ENCODE results near the gene PAK1.

PAK1 gene

DNA sequence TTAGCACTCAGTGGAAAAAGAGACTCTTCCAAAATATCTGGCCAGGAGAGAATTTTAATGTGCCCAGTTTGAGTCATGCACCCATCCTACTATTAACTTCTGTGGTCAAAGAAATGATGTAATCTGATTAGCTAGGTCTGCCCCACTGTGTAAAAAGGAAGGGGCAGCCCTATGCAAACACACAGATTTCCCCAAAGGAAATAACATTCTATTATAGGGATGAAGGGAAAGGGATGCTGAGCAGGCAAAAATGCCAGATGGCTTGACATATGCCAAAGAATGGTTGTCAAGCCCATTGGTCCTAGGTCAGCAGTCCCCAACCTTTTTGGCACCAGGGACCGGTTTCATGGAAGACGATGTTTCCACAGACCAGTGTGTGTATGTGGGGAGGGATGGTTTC, 43.3 kb upstream of the PAK1 start:
- H3K4me3 ChIP-seq (replicated peaks; ENCODE audit: low read depth, low read length), result no peak overlapping the region

DNA sequence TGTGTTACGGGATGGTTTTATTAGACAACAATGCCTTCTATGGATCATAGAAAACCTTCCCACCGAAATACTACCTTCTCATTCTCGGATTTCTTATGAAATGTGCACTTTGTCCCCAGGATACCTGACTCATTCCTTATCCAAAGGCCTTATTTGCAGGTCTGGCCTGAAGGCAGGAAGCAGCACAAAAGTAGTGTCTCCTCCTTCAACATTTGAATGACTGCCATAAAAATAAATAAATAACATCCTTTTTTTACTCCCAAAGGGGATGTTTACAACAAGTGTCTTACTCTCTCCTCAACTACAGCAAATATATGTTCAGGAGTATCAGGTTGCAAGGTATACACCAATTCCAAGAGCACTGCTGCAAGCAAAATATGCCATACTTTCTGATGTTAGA, 41.6 kb upstream of the PAK1 start:
- TF ChIP-seq CTCF (IDR thresholded peaks at IDR 0.05; ENCODE audit: insufficient read depth, low read length, poor library complexity, severe bottlenecking), result no peak
- H3K4me3 ChIP-seq (replicated peaks; ENCODE audit: low read depth, low read length), result no peak overlapping the region
- no peaks in the 10 kb centered on the region for H3K27me3 ChIP-seq (replicated peaks; ENCODE audit: control insufficient read depth, insufficient read depth, low read length)
- DNase-seq (ENCODE audit: extremely low read depth, insufficient read length), result no peak
- H3K36me3 ChIP-seq (ENCODE audit: control insufficient read depth, insufficient read depth, low read length), result no peaks in the 10 kb centered on the region

More for the DNA sequence above, 43.3 kb upstream of the PAK1 start:
- no peak for TF ChIP-seq CTCF (IDR thresholded peaks at IDR 0.05; ENCODE audit: insufficient read depth, low read length, poor library complexity, severe bottlenecking)
- Histone ChIP-seq H3K27me3 (replicated peaks; ENCODE audit: control insufficient read depth, insufficient read depth, low read length) (no peaks in the 10 kb centered on the region), H3K36me3 (ENCODE audit: control insufficient read depth, insufficient read depth, low read length) (no peaks in the 10 kb centered on the region)
- DNase-seq (ENCODE audit: extremely low read depth, insufficient read length), result no peak

GRCh38 chr11:77515063-77515462, 41.2 kb upstream of the PAK1 start:
- Histone ChIP-seq H3K36me3 (ENCODE audit: control insufficient read depth, insufficient read depth, low read length) (no peaks in the 10 kb centered on the region), H3K4me3 (replicated peaks; ENCODE audit: low read depth, low read length) (no peak overlapping the region), H3K27me3 (replicated peaks; ENCODE audit: control insufficient read depth, insufficient read depth, low read length) (no peaks in the 10 kb centered on the region)
- TF ChIP-seq CTCF (IDR thresholded peaks at IDR 0.05; ENCODE audit: insufficient read depth, low read length, poor library complexity, severe bottlenecking), result no peak
- no peak for DNase-seq (ENCODE audit: extremely low read depth, insufficient read length)

DNA sequence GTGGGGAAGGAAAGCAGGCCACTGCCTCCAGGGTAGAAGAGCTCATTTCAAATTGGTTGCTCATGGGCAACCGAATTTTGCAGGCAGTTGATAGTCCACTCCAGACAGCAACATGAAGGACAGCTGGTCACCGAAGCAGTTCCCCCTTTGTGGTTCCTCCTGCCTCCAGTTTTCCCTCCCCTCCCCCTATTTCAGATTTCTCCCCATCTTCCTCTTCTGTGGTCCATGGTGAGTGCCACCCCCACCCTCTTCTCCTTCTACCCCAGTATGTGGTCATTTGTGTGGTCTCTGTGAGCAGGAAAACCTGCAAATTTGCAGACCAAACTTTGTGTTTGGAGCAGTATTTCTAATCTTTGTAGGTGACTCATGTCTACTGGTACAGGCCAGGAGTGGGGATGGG, 38.2 kb upstream of the PAK1 start:
- no peaks in the 10 kb centered on the region for H3K36me3 ChIP-seq (ENCODE audit: control insufficient read depth, insufficient read depth, low read length)
- no peak for DNase-seq (ENCODE audit: extremely low read depth, insufficient read length)
- H3K4me3 ChIP-seq (replicated peaks; ENCODE audit: low read depth, low read length), result no peak overlapping the region
- no peak for TF ChIP-seq CTCF (IDR thresholded peaks at IDR 0.05; ENCODE audit: insufficient read depth, low read length, poor library complexity, severe bottlenecking)
- no peaks in the 10 kb centered on the region for H3K27me3 ChIP-seq (replicated peaks; ENCODE audit: control insufficient read depth, insufficient read depth, low read length)

DNA sequence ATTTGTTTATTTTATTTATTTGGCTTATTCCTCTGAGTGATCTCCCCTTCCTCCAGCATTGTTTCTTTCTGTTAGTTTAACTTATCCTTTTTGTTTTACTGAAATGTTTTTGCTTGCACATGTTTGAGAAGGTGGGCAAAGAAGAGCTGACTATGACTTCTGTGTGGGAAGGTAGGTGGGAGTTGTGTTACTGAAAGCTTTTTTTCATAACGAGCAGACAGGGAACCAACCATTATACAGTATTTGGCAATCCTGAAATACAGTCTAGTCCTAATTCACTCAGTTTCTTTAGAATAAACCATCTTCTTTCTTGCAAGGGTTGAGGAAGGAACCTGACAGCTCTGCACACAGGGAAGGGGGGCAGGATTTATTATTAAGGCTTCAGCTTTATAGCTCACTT, 37.0 kb upstream of the PAK1 start:
- DNase-seq (ENCODE audit: extremely low read depth, insufficient read length), result no peak
- H3K36me3 ChIP-seq (ENCODE audit: control insufficient read depth, insufficient read depth, low read length), result no peaks in the 10 kb centered on the region
- H3K27me3 ChIP-seq (replicated peaks; ENCODE audit: control insufficient read depth, insufficient read depth, low read length), result no peaks in the 10 kb centered on the region
- no peak for TF ChIP-seq CTCF (IDR thresholded peaks at IDR 0.05; ENCODE audit: insufficient read depth, low read length, poor library complexity, severe bottlenecking)
- no peak overlapping the region for H3K4me3 ChIP-seq (replicated peaks; ENCODE audit: low read depth, low read length)

DNA sequence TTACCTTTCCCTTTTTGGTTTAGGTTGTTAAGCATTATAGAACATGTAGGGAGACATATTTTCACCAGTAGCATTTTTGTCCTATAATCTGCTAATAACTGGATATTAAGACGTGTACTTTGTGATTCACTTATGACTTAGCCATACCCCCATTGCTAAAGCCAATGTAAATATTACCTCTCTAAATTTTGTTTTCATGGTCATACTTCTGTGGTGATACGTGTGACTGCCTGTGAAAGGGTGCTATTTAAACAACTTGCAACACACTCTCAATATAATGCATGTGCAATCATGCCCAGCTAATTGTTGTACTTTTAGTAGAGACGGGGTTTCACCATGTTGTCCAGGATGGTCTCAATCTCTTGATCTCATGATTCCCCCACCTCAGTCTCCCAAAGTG, 36.2 kb upstream of the PAK1 start:
- no peaks in the 10 kb centered on the region for H3K36me3 ChIP-seq (ENCODE audit: control insufficient read depth, insufficient read depth, low read length)
- H3K4me3 ChIP-seq (replicated peaks; ENCODE audit: low read depth, low read length), result no peak overlapping the region
- DNase-seq (ENCODE audit: extremely low read depth, insufficient read length), result no peak
- no peaks in the 10 kb centered on the region for H3K27me3 ChIP-seq (replicated peaks; ENCODE audit: control insufficient read depth, insufficient read depth, low read length)
- no peak for TF ChIP-seq CTCF (IDR thresholded peaks at IDR 0.05; ENCODE audit: insufficient read depth, low read length, poor library complexity, severe bottlenecking)
